ENCODE data around the gene GPR146.
"Not testable (repeated sequence)": the region's sequence is repeated elsewhere in the genome, so short reads cannot be mapped to it uniquely, and the experiment has no call there.

The GPR146 gene

GRCh38 chr7:1024876-1025742 is 19.2 kb upstream of the GPR146 start:
- DNase-seq (ENCODE audit: low spot score): no peak

- DNase-seq (ENCODE audit: low spot score): no peak
These were observed 18.4 kb upstream of the GPR146 start for GRCh38 chr7:1025743-1026581.

- no peak for DNase-seq (ENCODE audit: low spot score)
These were observed 17.6 kb upstream of the GPR146 start for GRCh38 chr7:1026721-1027161.

GRCh38 chr7:1027242-1028043 is 16.9 kb upstream of the GPR146 start:
- DNase-seq (ENCODE audit: low spot score): peak; percentile 54

GRCh38 chr7:1028044-1028770 is 16.1 kb upstream of the GPR146 start:
- peak; percentile 82 for DNase-seq (ENCODE audit: low spot score)

GRCh38 chr7:1028775-1029636 is 15.3 kb upstream of the GPR146 start:
- peak; percentile 68 for DNase-seq (ENCODE audit: low spot score)

- DNase-seq (ENCODE audit: low spot score): no peak
These were observed 14.5 kb upstream of the GPR146 start for GRCh38 chr7:1029637-1030443.

- DNase-seq (ENCODE audit: low spot score): no peak
These were observed 13.8 kb upstream of the GPR146 start for GRCh38 chr7:1030444-1031070.

- no peak for DNase-seq (ENCODE audit: low spot score)
These were observed 12.5 kb upstream of the GPR146 start for GRCh38 chr7:1031716-1032455.

GRCh38 chr7:1032536-1033181 is 11.7 kb upstream of the GPR146 start:
- no peak for DNase-seq (ENCODE audit: low spot score)

- no peak for DNase-seq (ENCODE audit: low spot score)
These were observed 10.7 kb upstream of the GPR146 start for GRCh38 chr7:1033546-1034145.

GRCh38 chr7:1034769-1035168 is 9.6 kb upstream of the GPR146 start:
- DNase-seq (ENCODE audit: low spot score): not testable (repeated sequence)

- DNase-seq (ENCODE audit: low spot score): not testable (repeated sequence)
These were observed 8.0 kb upstream of the GPR146 start for GRCh38 chr7:1036164-1036928.

- not testable (repeated sequence) for DNase-seq (ENCODE audit: low spot score)
These were observed 4.1 kb upstream of the GPR146 start for GRCh38 chr7:1040233-1040632.

- peak; percentile 76 for DNase-seq (ENCODE audit: low spot score)
These were observed 3.6 kb upstream of the GPR146 start for GRCh38 chr7:1040790-1041189.

Measured in SK-N-DZ (cell line).